Measurements from ENCODE around the gene SENP3.

DNA sequence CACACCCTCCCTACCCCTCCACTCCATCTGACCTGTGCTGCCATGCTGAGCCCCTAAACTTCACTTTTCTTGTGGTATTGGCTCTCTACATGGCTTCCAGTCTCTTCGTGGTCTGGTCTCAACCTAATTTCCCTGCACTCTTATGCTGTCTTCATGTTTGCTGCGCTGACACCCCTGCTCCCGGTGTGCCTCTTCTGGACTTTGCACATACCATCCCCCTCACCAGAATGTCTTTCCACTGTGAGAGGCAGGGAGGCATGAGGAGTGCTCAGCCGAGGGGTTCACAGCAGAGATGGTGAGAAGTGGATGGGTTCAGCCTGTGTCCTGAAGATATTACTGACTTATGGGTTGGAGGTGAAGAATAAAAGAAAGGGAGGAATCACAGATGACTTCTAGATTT lies 10.3 kb upstream of the SENP3 start:
- TF ChIP-seq, protein P1, sequence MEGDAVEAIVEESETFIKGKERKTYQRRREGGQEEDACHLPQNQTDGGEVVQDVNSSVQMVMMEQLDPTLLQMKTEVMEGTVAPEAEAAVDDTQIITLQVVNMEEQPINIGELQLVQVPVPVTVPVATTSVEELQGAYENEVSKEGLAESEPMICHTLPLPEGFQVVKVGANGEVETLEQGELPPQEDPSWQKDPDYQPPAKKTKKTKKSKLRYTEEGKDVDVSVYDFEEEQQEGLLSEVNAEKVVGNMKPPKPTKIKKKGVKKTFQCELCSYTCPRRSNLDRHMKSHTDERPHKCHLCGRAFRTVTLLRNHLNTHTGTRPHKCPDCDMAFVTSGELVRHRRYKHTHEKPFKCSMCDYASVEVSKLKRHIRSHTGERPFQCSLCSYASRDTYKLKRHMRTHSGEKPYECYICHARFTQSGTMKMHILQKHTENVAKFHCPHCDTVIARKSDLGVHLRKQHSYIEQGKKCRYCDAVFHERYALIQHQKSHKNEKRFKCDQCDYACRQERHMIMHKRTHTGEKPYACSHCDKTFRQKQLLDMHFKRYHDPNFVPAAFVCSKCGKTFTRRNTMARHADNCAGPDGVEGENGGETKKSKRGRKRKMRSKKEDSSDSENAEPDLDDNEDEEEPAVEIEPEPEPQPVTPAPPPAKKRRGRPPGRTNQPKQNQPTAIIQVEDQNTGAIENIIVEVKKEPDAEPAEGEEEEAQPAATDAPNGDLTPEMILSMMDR (IDR thresholded peaks at IDR 0.05) = no peak
- TF ChIP-seq POLR2AphosphoS5 (IDR thresholded peaks at IDR 0.05) = no peak

Measured in suprapubic skin (tissue), 3 donors.